Endothelial cell of umbilical vein (primary cell): ENCODE data around the gene DDB1. TPM values are rescaled to one million over a fixed set of nuclear protein-coding genes. Genes with fewer than 3 reads are reported as not detected.
A peak's percentile ranks its signal among the peaks of the same experiment; 100 is the strongest.

Source experiments
- BruUV-seq: library from RNA; stranded (reverse); fragments of 400-500 nt; replicated peaks from 2 replicates; lab custom pipeline; 2021; lab: Mats Ljungman, UMichigan
- CTCF ChIA-PET: fragments of 300-600, 350-600 bp; sonication (Branson Sonifier 250); formaldehyde crosslinking; loops from one replicate; lab custom pipeline; 2021; ENCODE audit warnings: antibody characterized with exemption, inconsistent platforms; lab: Charles Lee
- POLR2A ChIA-PET: fragments of 300-600, 350-600 bp; sonication (Branson Sonifier 250); formaldehyde crosslinking; loops from one replicate; lab custom pipeline; 2021; ENCODE audit warnings: antibody characterized with exemption, inconsistent platforms; lab: Charles Lee
- DNase-seq: peaks from one replicate; pipeline ENCODE4 v3.0.0-alpha.2; 2011; ENCODE audit warnings: low read depth, low spot score
- FAIRE-seq: peaks from 2 replicates; lab custom pipeline; 2011; peaks lifted over from hg19 to GRCh38; lab: Jason Lieb, UNC
- H2AFZ ChIP-seq: 2 replicates; pipeline ENCODE4 v1.6.0; 2012; ENCODE audit warnings: low read depth, low read length, control low read depth, inconsistent platforms
- H3K27ac ChIP-seq: 2 replicates; pipeline ENCODE4 v1.5.1; 2011; ENCODE audit warnings: low read depth, mild to moderate bottlenecking, control low read depth, low read length, moderate library complexity; ENCODE audit not compliant: insufficient read depth
- H3K27me3 ChIP-seq, 2 experiments: 2 replicates each; pipeline versions ENCODE4 v1.6.0 to v1.6.1; 2011; ENCODE audit warnings: low read length in 2 of 2, mixed read lengths in 1 of 2; ENCODE audit not compliant: control insufficient read depth in 2 of 2, insufficient read depth in 2 of 2
- H3K36me3 ChIP-seq, 2 experiments: 2 replicates in 1 of 2; 3 replicates in 1 of 2; pipeline ENCODE4 v1.5.1; 2011; ENCODE audit warnings: low read length in 2 of 2, mild to moderate bottlenecking in 1 of 2, moderate library complexity in 1 of 2; ENCODE audit not compliant: control insufficient read depth in 2 of 2, insufficient read depth in 2 of 2; ENCODE audit errors: extremely low read depth in 1 of 2
- H3K4me1 ChIP-seq: 3 replicates; pipeline ENCODE4 v1.5.1; 2011; ENCODE audit warnings: mild to moderate bottlenecking, low read length; ENCODE audit not compliant: control insufficient read depth, insufficient read depth; ENCODE audit errors: extremely low read depth
- H3K4me2 ChIP-seq: 2 replicates; pipeline ENCODE4 v1.6.1; 2011; ENCODE audit warnings: low read length, control low read depth, mixed read lengths; ENCODE audit not compliant: insufficient read depth
- H3K4me3 ChIP-seq, 3 experiments: fragments of 200-600 bp in 1 of 3; sonication (generic), shearing (Covaris generic) in 1 of 3; replicated peaks in 1 of 3; 2 replicates each; pipeline ENCODE4 v1.5.1; 2011 to 2016; ENCODE audit warnings: control low read depth in 3 of 3, low read length in 3 of 3, mild to moderate bottlenecking in 2 of 3, inconsistent platforms in 1 of 3, low read depth in 1 of 3, moderate library complexity in 1 of 3; ENCODE audit not compliant: insufficient read depth in 1 of 3
- H3K79me2 ChIP-seq: 2 replicates; pipeline ENCODE4 v1.6.0; 2012; ENCODE audit warnings: low read length, inconsistent platforms; ENCODE audit not compliant: control insufficient read depth, insufficient read depth
- H3K9ac ChIP-seq: replicated peaks from 2 replicates; pipeline ENCODE3; 2011; ENCODE audit warnings: low read length, control low read depth; ENCODE audit not compliant: insufficient read depth; ENCODE audit errors: extremely low read depth
- H3K9me1 ChIP-seq: replicated peaks from 3 replicates; pipeline ENCODE4 v1.6.0; 2011; ENCODE audit warnings: mild to moderate bottlenecking, low read length; ENCODE audit not compliant: control insufficient read depth, insufficient read depth; ENCODE audit errors: extremely low read depth
- H3K9me3 ChIP-seq: replicated peaks from 2 replicates; pipeline ENCODE4 v1.5.1; 2012; ENCODE audit warnings: low read length, inconsistent platforms; ENCODE audit not compliant: control insufficient read depth, insufficient read depth
- H4K20me1 ChIP-seq: replicated peaks from 2 replicates; pipeline ENCODE3; 2011; ENCODE audit warnings: mild to moderate bottlenecking, low read length; ENCODE audit not compliant: control insufficient read depth, insufficient read depth; ENCODE audit errors: extremely low read depth
- CTCF ChIP-seq, 2 donors: IDR thresholded peaks; 1 replicate in 1 of 2; 2 replicates in 1 of 2; pipeline ENCODE4 v1.5.1; 2011; ENCODE audit warnings: low read length in 2 of 2, mild to moderate bottlenecking in 2 of 2, moderate library complexity in 2 of 2, control low read depth in 1 of 2, inconsistent platforms in 1 of 2, low read depth in 1 of 2; ENCODE audit not compliant: insufficient read depth in 1 of 2; ENCODE audit errors: extremely low read depth in 1 of 2
- EZH2 ChIP-seq: IDR thresholded peaks from 2 replicates; pipeline ENCODE4 v1.6.1; 2012; ENCODE audit warnings: borderline replicate concordance, low read depth, mild to moderate bottlenecking, moderate library complexity, low read length, inconsistent platforms; ENCODE audit not compliant: severe bottlenecking
- FOS ChIP-seq: IDR thresholded peaks from 2 replicates; pipeline ENCODE4 v1.6.1; 2011; ENCODE audit warnings: mild to moderate bottlenecking, low read length, moderate library complexity, borderline replicate concordance; ENCODE audit not compliant: insufficient read depth
- GATA2 ChIP-seq: IDR thresholded peaks from 2 replicates; pipeline ENCODE4 v1.7.0; 2011; ENCODE audit warnings: low read depth, mild to moderate bottlenecking, moderate library complexity, mixed read lengths, low read length; ENCODE audit not compliant: insufficient read length, insufficient read depth
- JUN ChIP-seq: IDR thresholded peaks from 2 replicates; pipeline ENCODE4 v1.6.1; 2011; ENCODE audit warnings: borderline replicate concordance, low read depth; ENCODE audit not compliant: insufficient read length, insufficient read depth
- MYC ChIP-seq: IDR thresholded peaks from one replicate; pipeline ENCODE4 v1.6.1; 2011; ENCODE audit warnings: mild to moderate bottlenecking, low read depth, low read length
- POLR2A ChIP-seq: IDR thresholded peaks from 2 replicates; pipeline ENCODE4 v1.6.1; 2012; ENCODE audit warnings: low read depth, mild to moderate bottlenecking, control low read depth, low read length
- POLR2AphosphoS5 ChIP-seq: IDR thresholded peaks from 2 replicates; pipeline ENCODE4 v1.6.1; 2012; ENCODE audit warnings: low read depth, mild to moderate bottlenecking, control low read depth, low read length, moderate library complexity; ENCODE audit not compliant: insufficient read depth
- dilution Hi-C: fragments of 300-500 bp; cut with MboI; formaldehyde crosslinking; loops from one replicate; pipeline ENCODE4 v1.15.0; 2019; ENCODE audit warnings: low sequenced_read_pairs; ENCODE audit not compliant: extremely low pct_ligation_motif_present
- intact Hi-C: fragments of 100-400 bp; cut with micrococcal nuclease; formaldehyde crosslinking; loops from one replicate; pipeline ENCODE4 v1.10.0; 2022
- polyA plus RNA-seq, 4 experiments: library from polyadenylated mRNA; depleted of rRNA in 3 of 4; stranded (reverse) in 3 of 4; unstranded in 1 of 4; fragments of >200 nt; gene quantifications; 2 replicates each; pipeline versions ENCODE4 v1.2.1 to v1.2.3, GENCODE V29; 2011 to 2012; ENCODE audit warnings: missing spikeins in 1 of 4
- total RNA-seq: library from RNA; stranded (reverse); gene quantifications from 2 replicates; pipeline ENCODE4 v1.2.3, GENCODE V29; 2021
- TF ChIP-seq, protein P1 (sequence below): IDR thresholded peaks from 2 replicates; pipeline ENCODE4 v1.6.1; 2011; ENCODE audit not compliant: insufficient read depth, insufficient read length

The DDB1 gene
- total and polyA plus RNA-seq, 2 donors (not counting 3 experiments of a cell fraction or from before 2014, with no cell fraction given) = 229 to 230 TPM

DNA sequence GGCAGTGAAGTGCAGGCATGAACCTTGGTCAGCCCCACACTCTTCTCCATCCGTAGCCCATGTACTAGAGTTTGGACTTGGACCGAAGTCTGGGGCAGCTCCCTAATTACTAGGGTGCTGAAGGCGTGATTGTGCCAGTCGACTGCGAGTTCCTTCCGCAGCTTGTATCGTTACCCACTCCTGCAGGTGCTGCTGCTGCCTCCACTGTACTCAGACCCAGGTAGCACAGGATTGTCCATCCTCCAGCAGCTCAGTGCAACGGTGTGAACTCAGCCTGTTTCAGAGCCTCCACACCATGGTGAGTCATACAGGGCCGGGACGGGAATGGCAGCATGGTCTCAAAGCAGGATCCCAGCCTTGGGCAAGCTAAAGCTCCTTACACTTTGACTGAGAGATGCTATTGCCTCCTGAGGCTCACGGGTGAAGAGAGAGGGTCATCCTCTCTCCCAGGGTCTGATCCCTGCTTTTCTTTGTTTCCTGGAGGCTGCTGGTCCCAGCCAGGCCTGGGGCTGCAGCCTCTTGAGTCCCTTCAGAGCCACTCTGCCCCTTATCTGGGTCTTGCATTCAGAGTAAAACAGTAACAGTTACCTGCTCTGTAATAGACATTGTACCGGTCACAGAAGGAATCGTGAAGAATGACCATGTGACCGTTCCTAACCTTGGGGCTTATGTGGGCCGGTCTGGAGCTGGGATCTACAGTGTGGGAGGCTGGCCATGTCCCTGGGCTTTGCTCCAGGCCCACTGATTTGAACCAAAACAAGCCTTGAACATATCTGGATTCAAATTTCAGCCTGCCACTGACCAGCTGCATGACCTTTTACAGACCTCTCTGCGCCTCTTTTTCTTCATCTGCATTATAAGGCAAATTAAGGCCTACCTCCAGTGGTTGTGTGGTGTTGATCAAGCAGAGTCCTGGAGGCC, 1.8 kb upstream of the DDB1 start:
- ChIA-PET CTCF (interaction anchor here (1.0 to 8.0 kb wide), 7 partner anchors 14 to 100 kb away, joined by 3 to 345 read pairs (median 8); partner anchors contain the start of gene TMEM216), POLR2A (interaction anchor here (2.6 kb wide), 1 partner anchor 27 kb away, joined by 8 read pairs; the partner anchor contains the start of genes CYB561A3 and TMEM138)
- FAIRE-seq = no peak
- no peak for TF ChIP-seq GATA2
- TF ChIP-seq POLR2AphosphoS5 = no peak
- no peak for TF ChIP-seq EZH2
- TF ChIP-seq, protein P1, sequence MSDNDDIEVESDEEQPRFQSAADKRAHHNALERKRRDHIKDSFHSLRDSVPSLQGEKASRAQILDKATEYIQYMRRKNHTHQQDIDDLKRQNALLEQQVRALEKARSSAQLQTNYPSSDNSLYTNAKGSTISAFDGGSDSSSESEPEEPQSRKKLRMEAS = no peak
- no peak for TF ChIP-seq CTCF (IDR thresholded peaks at IDR 0.05; ENCODE audit: extremely low read depth in 1 of 2, insufficient read depth in 1 of 2, low read depth in 1 of 2, low read length in 2 of 2)
- TF ChIP-seq POLR2A = no peak
- no peak for TF ChIP-seq FOS
- TF ChIP-seq MYC = no peak
- no peak for TF ChIP-seq JUN
- Histone ChIP-seq H3K4me2 (no peak overlapping the region), H3K79me2 (peaks cover 32% of the 10 kb centered on the region), H3K9me1 (no peaks in the 10 kb centered on the region), H3K4me3 (no peak overlapping the region), H4K20me1 (no peaks in the 10 kb centered on the region), H3K36me3 (peaks cover 0 to 3% of the 10 kb centered on the region in 2 experiments), H3K4me1 (peaks cover 10% of the 10 kb centered on the region), H3K27me3 (no peaks in the 10 kb centered on the region), H3K9ac (no peak overlapping the region), H3K9me3 (no peaks in the 10 kb centered on the region), H3K27ac (no peak overlapping the region), H2AFZ (peak overlapping the region; percentile 26)
- intact Hi-C loops = loop anchor here (10.0 kb wide), 1 partner anchor 80 kb away; no protein-coding TSS in a partner anchor
- no TSS peak for BruUV-seq
- dilution Hi-C loops = no loop called here
- DNase-seq = no peak
